MM.1S (cell line): ENCODE results near the gene TMEM271.

Source experiments
- CTCF ChIP-seq: fragments of 300-600 bp; sonication (generic); IDR thresholded peaks from 2 replicates; pipeline ENCODE4 v1.5.1; 2016; ENCODE audit warnings: antibody characterized with exemption, low read length, mixed read lengths
- EZH2 ChIP-seq: fragments of 300-600 bp; sonication (generic); optimal IDR thresholded peaks from 2 replicates; pipeline ENCODE3; 2017; ENCODE audit warnings: low read depth, mild to moderate bottlenecking, antibody characterized with exemption, low read length, mixed read lengths
- EZH2phosphoT487 ChIP-seq: fragments of 300-600 bp; sonication (generic); IDR thresholded peaks from 2 replicates; pipeline ENCODE4 v1.6.1; 2018; ENCODE audit warnings: antibody characterized with exemption, low read length

- no peak for TF ChIP-seq EZH2
- no peak for TF ChIP-seq CTCF
- no peak for TF ChIP-seq EZH2phosphoT487
These were observed 2.8 kb downstream of the TMEM271 start for GRCh38 chr4:573122-573892.
